NCI-H2107 (cell line): Measurements from ENCODE around the gene DDX54.

ENCODE experiments used
- DNase-seq: peaks from one replicate; lab custom pipeline; 2025; lab: John Stamatoyannopoulos, UW

Gene DDX54

GRCh38 chr12:113190761-113191160 is 5.5 kb upstream of the DDX54 start:
- no peak for DNase-seq

- no peak for DNase-seq
These were observed 4.1 kb upstream of the DDX54 start for GRCh38 chr12:113189361-113189760.

- DNase-seq: no peak
These were observed 1.5 kb upstream of the DDX54 start for GRCh38 chr12:113186666-113187325.

GRCh38 chr12:113186033-113186365 is 721 bp upstream of the DDX54 start:
- no peak for DNase-seq

- peak; percentile 66 for DNase-seq
These were observed 438 bp downstream of the DDX54 start for GRCh38 chr12:113184900-113185179.

GRCh38 chr12:113184098-113184899 is 979 bp downstream of the DDX54 start:
- DNase-seq: no peak

- DNase-seq: no peak
These were observed 2.2 kb downstream of the DDX54 start for GRCh38 chr12:113183030-113183589.

GRCh38 chr12:113181975-113182374 is 3.3 kb downstream of the DDX54 start:
- no peak for DNase-seq

- no peak for DNase-seq
These were observed 4.9 kb downstream of the DDX54 start for GRCh38 chr12:113180333-113180732.

- no peak for DNase-seq
These were observed 6.3 kb downstream of the DDX54 start for GRCh38 chr12:113179023-113179422.

GRCh38 chr12:113174461-113175384 is 10.6 kb downstream of the DDX54 start:
- peak; percentile 28 for DNase-seq

- no peak for DNase-seq
These were observed 12.1 kb downstream of the DDX54 start for GRCh38 chr12:113173081-113173698.

- DNase-seq: no peak
These were observed 13.1 kb downstream of the DDX54 start for GRCh38 chr12:113172185-113172584.

- DNase-seq: no peak
These were observed 13.7 kb downstream of the DDX54 start for GRCh38 chr12:113171543-113171942.

GRCh38 chr12:113170926-113171325 is 14.4 kb downstream of the DDX54 start:
- no peak for DNase-seq

GRCh38 chr12:113170457-113170856 is 14.8 kb downstream of the DDX54 start:
- no peak for DNase-seq

GRCh38 chr12:113169697-113170096 is 15.6 kb downstream of the DDX54 start:
- DNase-seq: no peak

- DNase-seq: no peak
These were observed 17.4 kb downstream of the DDX54 start for GRCh38 chr12:113167868-113168267.

GRCh38 chr12:113165521-113166450 is 19.5 kb downstream of the DDX54 start:
- DNase-seq: no peak

- DNase-seq: no peak
These were observed 21.3 kb downstream of the DDX54 start for GRCh38 chr12:113164014-113164413.

- no peak for DNase-seq
These were observed 22.3 kb downstream of the DDX54 start for GRCh38 chr12:113163030-113163360.
